Measurements from ENCODE around the gene HSDL1. TPM values are rescaled to one million over a fixed set of nuclear protein-coding genes. Genes with fewer than 3 reads are reported as not detected.
A peak's percentile ranks its signal among the peaks of the same experiment; 100 is the strongest.

The HSDL1 gene
- total RNA-seq, 3 donors from 2014 or later (not counting 1 experiment from before 2014, with no cell fraction given) = 11.2 to 15.3 (median 13.5) TPM

GRCh38 chr16:84184775-84185174, 39.8 kb upstream of the HSDL1 start:
- H3K4me3 Mint-ChIP-seq = peak overlapping the region; percentile 94
- Histone ChIP-seq H3K27me3 (ENCODE audit: control insufficient read depth, insufficient read depth, low read length) (no peaks in the 10 kb centered on the region), H3K4me3 (ENCODE audit: low read length) (no peak overlapping the region), H3K9me3 (ENCODE audit: control insufficient read depth, insufficient read depth, low read length) (no peaks in the 10 kb centered on the region), H3K27ac (ENCODE audit: low read length) (no peak overlapping the region), H3K36me3 (ENCODE audit: control insufficient read depth, insufficient read depth, low read length) (peaks cover 32% of the 10 kb centered on the region), H3K4me1 (ENCODE audit: control insufficient read depth, insufficient read depth, low read length) (peaks cover 12% of the 10 kb centered on the region)
- no peaks in the 10 kb centered on the region for H3K27me3 Mint-ChIP-seq (ENCODE audit: low read depth in 2 of 2)
- TF ChIP-seq CTCF (IDR thresholded peaks at IDR 0.05) = no peak
- intact Hi-C loops (cut with micrococcal nuclease) = loop anchor here (5.0 to 10.0 kb wide), 2 partner anchors 227 to 260 kb away; no protein-coding TSS in a partner anchor
- WGBS (ENCODE audit: insufficient coverage) = 97% methylated on average over 10 of the region's 10 CpGs
- no peak for DNase-seq
- H3K4me1 Mint-ChIP-seq = peaks cover 24 to 27% of the 10 kb centered on the region in 2 donors
- no peaks in the 10 kb centered on the region for H3K9me3 Mint-ChIP-seq
- H3K36me3 Mint-ChIP-seq = no peaks in the 10 kb centered on the region
- ATAC-seq = no peak
- H3K27ac Mint-ChIP-seq = peak overlapping the region in 1 of 2 donors; percentile 65

- Histone ChIP-seq H3K9me3 (ENCODE audit: control insufficient read depth, insufficient read depth, low read length) (no peaks in the 10 kb centered on the region), H3K36me3 (ENCODE audit: control insufficient read depth, insufficient read depth, low read length) (peaks cover 34% of the 10 kb centered on the region), H3K4me1 (ENCODE audit: control insufficient read depth, insufficient read depth, low read length) (peaks cover 12% of the 10 kb centered on the region), H3K4me3 (ENCODE audit: low read length) (no peak overlapping the region), H3K27ac (ENCODE audit: low read length) (no peak overlapping the region), H3K27me3 (ENCODE audit: control insufficient read depth, insufficient read depth, low read length) (no peaks in the 10 kb centered on the region)
- Mint-ChIP-seq H3K36me3 (no peaks in the 10 kb centered on the region), H3K27ac (peak overlapping the region in 1 of 2 donors; percentile 65), H3K9me3 (no peaks in the 10 kb centered on the region), H3K4me3 (peak overlapping the region; percentile 52), H3K4me1 (peaks cover 24 to 27% of the 10 kb centered on the region in 2 donors), H3K27me3 (ENCODE audit: low read depth in 2 of 2) (no peaks in the 10 kb centered on the region)
- intact Hi-C loops (cut with micrococcal nuclease) = loop anchor here (10.0 kb wide), 1 partner anchor 259 kb away; no protein-coding TSS in a partner anchor
- WGBS (ENCODE audit: insufficient coverage) = 95% methylated on average over 11 of the region's 11 CpGs
- DNase-seq (no peak), ATAC-seq (no peak)
- no peak for TF ChIP-seq CTCF (IDR thresholded peaks at IDR 0.05)
These were observed 39.1 kb upstream of the HSDL1 start for GRCh38 chr16:84183911-84184591.

GRCh38 chr16:84183572-84183875, 38.5 kb upstream of the HSDL1 start:
- H3K4me3 Mint-ChIP-seq = no peak overlapping the region
- H3K4me1 ChIP-seq (ENCODE audit: control insufficient read depth, insufficient read depth, low read length) = peaks cover 12% of the 10 kb centered on the region
- no peak overlapping the region for H3K27ac ChIP-seq (ENCODE audit: low read length)
- peaks cover 24 to 27% of the 10 kb centered on the region in 2 donors for H3K4me1 Mint-ChIP-seq
- no peak overlapping the region for H3K4me3 ChIP-seq (ENCODE audit: low read length)
- H3K9me3 ChIP-seq (ENCODE audit: control insufficient read depth, insufficient read depth, low read length) = no peaks in the 10 kb centered on the region
- DNase-seq (no peak), ATAC-seq (no peak)
- no peaks in the 10 kb centered on the region for H3K27me3 Mint-ChIP-seq (ENCODE audit: low read depth in 2 of 2)
- TF ChIP-seq CTCF (IDR thresholded peaks at IDR 0.05) = no peak
- no peak overlapping the region for H3K27ac Mint-ChIP-seq
- WGBS (ENCODE audit: insufficient coverage) = 95% methylated on average over 5 of the region's 5 CpGs
- no peaks in the 10 kb centered on the region for H3K36me3 Mint-ChIP-seq
- no peaks in the 10 kb centered on the region for H3K9me3 Mint-ChIP-seq
- intact Hi-C loops (cut with micrococcal nuclease) = loop anchor here (10.0 kb wide), 1 partner anchor 259 kb away; no protein-coding TSS in a partner anchor
- H3K27me3 ChIP-seq (ENCODE audit: control insufficient read depth, insufficient read depth, low read length) = no peaks in the 10 kb centered on the region
- H3K36me3 ChIP-seq (ENCODE audit: control insufficient read depth, insufficient read depth, low read length) = peaks cover 34% of the 10 kb centered on the region

Data from natural killer cell (primary cell).